HG03521 (cell line): ENCODE results near the gene FOXJ1.

Experiments used
- ATAC-seq: cut with Tn5 transposase; IDR thresholded peaks from one replicate; pipeline ENCODE4 v1.9.1; 2021; ENCODE audit warnings: mild to moderate bottlenecking, moderate library complexity; ENCODE audit not compliant: unreplicated experiment

The FOXJ1 gene

DNA sequence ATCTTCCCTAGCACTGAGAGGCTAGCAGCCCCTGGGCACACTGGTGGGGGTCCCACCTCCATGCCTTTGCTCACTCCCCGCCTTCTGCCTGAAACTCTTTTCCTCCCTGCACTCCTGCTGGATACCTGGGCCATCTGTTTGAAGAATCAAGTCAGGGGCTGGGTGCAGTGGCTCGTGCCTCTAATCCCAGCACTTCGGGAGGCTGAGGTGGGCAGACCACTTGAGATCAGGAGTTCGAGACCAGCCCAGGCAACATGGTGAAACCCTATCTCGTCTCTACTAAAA, 15.7 kb downstream of the FOXJ1 start:
- ATAC-seq, result no peak

DNA sequence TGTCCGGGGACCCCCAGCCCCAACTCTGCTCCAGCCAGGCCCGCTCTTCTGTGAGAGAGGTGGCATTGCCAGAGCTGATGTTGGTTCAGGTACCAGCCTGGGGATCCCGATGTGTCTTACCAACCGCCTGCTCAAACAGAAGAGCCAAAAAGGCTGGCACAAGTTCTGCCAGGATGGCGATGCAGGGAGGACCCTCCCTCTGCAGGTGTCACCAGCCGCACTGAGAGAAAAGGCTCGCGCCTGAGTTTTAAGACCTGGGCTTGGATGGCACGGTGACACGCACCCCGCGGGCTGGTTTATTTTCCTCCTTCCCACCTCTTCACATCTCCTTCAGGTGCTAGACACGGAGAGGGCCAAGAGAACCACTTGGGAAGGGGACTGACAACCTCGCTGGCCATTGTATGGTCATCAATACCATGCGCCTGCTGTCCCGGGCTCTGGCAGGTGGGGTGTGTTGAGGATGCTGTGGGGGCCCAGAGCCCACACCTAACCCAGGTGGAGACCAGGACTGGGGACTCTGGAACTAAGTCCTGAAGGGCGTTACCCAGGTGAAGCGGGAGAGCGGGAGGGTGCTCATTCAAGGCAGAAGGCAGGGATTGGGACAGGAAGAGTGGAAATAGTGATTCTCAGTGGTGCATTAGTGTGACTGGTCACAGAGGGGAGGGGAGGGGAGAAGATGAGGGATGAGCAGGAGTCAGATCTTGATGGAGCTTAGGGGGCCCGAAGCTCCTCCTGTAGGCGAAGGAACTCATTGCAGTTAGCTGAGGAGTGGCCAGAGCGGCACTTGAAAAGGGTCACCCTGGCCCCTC, 16.3 kb downstream of the FOXJ1 start:
- no peak for ATAC-seq

DNA sequence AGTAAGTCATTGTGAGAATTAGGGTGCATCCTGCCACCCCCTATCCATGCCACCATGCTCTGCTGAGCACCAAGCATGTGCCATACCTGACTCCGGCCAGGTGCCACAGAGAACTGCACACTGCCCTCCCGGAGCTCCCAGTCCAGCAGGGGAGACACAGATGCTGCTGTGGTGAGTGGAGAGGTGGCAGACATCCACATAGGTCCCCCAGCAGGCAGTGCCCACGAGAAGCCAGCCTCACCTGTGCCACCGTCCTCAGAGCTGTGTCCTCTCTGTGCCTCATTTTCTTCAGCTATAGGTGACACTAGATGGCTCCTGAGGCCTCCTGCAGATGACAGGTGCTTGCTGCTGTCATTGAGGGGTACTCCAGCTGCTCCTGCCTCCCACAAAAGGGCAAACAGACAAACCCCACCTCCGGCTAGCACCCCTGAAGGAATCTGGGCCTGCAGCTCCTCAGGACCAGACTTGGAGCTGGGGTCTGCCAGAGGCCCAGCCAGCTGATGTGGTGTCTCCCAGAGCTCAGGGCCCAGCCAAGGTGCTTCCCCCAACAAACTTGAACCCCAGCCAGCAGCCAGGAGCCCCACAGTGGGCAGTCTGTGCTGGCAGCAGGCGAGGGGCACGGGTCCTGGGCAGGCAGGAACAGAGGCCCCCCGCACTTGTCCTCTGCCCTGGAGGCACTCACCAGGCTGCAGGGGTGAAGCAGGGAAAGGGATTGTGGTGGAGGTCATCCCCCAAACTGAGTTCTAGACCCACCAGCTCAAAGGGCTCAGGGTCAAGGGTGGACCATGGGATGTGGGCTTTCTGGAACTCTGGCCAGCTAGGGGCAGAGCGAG, 17.1 kb downstream of the FOXJ1 start:
- no peak for ATAC-seq

DNA sequence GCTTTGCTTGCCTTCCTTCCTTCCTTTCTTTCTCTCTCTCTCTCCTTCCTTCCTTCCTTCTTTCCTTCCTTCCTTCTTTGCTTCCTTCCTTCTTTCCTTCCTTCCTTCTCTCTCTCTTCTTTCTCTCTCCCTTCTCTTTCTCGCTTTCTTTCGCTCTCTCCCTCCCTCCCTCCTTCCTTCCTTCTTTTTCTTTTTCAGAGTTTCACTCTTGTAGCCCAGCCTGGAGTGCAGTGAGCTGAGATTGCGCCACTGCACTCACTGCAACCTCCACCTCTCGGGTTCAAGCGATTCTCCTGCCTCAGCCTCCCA, 17.9 kb downstream of the FOXJ1 start:
- no peak for ATAC-seq

DNA sequence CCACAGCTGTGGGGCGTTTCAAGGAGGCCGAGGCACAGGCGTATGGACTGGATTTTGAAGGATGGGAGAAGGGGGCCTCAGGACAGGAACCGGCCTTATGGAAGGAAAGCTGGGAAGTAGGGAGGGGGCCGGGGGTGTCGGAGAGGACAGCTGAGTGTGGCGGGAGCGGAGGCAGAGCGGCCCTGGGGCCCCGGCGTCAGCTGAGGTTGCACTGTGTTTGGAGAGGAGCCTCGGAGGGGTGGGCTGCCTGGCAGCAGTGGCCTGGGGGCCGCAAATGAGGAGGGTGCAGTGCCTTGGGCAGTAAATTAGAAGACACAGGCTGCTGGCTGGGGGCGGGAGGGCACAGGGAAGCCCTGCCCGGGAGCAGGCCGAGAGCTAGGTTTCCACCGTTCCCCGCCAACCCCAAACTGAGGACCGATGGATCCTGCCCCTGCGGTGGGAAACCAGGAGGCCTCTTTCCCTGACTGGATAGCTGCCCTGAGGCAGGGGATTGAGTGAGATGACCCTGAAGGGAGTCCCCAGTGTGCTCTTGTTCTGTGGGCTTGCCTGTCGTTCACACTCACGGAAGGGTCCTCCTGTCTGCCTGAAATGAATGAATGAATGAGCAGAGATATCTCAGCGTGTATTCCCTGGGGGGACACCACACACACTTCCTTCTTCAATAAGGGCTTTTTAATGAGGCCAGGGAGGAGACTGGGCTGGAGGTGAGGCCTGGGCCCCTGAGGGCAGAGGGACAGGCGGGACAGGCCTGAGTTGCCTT, 18.4 kb downstream of the FOXJ1 start:
- ATAC-seq, result no peak

DNA sequence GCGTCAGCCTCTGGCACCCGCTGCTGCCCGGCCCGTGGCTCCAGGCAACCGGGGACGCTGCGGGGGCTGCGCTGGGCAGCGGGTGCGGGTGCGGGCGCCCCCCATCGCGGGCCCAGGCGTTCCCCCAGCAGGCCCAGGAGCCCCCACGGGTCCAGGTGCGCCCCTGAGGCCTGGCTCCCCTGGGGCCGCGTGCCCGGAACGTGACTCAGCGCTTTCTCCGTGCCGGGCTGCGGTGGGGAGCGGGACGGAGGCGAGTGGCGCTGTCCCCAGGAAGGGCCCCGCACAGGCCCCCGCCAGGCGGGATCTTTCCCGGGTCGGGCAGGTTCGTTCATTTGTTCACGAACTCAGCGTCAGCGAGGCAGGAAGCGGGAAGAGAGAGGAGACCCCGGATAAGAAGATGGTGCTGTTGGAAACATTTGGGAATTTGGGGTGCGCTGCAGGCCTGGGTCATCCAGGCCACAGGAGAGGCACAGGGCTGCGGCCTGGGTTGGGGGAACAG, 19.1 kb downstream of the FOXJ1 start:
- ATAC-seq, result no peak

DNA sequence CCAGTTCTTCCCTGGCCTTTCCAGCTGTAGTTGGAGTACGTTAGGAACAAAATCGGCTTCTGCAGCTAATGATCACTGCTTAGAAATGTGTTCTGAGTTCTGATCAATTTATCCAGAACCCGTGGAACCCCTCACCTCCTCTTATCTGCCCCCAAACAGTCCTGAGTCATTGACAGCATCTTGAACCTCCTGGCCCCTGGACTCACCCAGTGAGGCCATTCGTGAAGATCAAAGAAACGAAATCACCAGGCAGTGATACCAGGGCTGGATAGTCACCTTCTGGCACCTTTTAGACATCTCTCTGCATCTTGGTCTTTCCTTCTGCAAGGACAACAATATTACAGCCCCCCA, 20.4 kb downstream of the FOXJ1 start:
- no peak for ATAC-seq

DNA sequence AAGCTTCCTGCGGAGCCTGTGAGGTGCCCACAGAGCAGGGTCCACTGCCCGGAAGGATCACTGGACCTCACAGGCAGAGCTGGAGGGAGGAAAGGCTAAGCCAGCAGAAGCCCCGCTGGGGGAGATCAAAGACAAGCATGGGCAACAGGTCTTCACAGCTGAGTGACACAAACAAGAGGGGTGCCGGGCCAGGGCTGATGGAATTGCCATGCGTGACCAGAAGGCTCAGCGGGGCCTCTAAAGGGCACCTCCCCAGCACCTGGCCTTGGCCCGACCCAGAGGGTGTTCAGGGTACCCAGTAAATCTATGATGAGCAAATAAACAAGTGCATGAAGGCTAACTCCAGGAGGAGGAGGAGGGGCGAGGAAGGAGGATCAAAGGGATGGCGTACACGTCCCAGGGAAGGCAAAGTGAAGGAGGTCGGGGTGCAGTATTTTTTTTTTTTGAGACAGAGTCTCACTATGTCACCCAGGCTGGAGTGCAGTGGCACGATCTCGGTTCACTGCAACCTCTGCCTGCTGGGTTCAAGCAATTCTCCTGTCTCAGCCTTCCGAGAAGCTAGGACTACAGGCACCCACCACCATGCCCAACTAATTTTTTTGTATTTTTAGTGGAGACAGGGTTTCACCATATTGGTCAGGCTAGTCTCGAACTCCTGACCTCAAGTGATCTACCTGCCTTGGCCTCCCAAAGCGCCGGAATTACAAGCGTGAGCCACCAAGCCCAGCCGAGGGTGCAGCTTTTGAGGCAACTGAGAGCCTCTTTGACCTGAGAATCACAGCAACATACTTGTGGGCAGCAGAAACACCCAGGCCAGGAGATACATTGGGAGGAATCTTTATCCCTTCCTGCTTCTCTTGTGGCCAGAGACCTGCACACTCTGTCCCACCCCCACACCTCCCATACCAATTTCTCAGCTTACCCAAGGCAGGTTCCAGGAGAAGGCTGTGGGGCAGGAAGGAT, 21.4 kb downstream of the FOXJ1 start:
- no peak for ATAC-seq

DNA sequence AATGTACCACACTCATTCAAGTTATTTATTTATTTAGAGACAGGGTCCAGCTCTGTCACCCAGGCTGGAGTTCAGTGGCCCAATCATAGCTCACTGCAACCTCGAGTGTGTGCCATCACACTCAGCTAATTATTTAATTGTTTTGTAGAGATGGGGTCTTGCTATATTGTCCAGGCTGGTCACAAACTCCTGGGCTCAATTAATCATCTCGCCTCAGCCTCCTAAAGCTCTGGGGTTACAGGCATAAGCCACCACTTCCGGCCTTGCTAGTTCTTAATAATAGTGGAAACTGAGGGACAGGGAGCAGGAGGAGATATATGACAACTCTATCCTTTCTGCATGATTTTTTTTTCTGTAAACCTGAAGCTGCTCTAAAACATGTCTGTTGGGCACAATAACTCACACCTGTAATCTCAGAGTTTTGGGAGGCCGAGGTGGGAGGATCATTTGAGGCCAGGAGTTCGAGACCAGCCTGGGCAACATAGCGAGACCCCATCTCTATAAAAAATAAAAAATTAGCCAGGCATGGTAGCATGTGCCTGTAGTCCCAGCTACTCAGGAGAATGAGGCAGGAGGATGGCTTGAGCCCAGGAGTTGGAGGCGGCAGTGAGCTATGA, 25.8 kb downstream of the FOXJ1 start:
- ATAC-seq, result no peak

DNA sequence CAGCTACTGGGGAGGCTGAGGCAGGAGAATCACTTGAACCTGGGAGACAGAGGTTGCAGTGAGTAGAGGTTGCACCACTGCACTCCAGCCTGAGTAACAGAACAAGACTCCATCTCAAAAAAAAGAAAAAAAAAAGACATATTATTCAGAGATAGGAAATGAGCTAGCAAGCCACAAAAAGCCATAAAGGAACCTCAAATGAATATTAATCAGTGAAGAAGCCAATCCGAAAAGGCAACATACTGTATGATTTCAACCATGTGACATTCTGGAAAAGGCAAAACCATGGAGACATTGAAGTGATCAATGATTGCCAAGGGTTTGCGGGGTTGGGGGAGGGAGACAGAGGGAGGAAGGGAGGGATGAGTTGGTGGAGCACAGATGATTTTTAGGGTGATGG, 29.1 kb downstream of the FOXJ1 start:
- no peak for ATAC-seq

DNA sequence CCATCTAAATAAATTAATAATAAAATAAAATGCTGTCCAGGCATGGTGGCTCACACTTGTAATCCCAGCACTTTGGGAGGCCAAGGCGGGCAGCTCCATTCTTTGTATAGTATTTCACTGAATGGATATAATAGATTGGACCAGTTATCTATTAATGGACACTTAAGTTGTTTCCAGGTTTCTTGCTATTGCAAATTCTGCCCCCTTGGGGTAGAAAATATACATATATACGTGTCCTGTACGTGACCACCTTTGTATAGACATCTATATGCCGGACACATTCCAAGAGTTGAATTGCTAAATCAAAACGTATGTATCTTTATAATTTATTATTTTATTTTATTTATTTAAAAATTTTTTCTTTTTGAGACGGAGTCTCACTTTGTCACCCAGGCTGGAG, 33.5 kb downstream of the FOXJ1 start:
- no peak for ATAC-seq

DNA sequence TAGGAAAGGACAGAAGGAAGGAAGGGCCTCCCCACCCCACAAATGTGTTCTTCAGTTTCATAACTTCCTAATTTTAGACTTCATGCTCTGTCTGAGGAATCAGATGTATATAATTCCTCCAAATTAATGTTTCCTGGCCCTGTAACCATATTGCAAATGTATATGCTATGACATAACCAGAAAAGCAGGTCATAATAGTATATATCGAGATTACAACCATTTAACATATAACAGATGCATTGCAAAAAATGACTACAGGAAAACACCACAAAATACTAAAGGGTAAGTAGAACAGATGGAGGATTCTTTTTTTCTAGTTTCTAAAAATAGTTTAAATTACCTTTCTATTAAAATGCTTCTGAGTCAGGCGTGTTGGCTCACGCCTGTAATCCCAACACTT, 34.3 kb downstream of the FOXJ1 start:
- ATAC-seq, result no peak

DNA sequence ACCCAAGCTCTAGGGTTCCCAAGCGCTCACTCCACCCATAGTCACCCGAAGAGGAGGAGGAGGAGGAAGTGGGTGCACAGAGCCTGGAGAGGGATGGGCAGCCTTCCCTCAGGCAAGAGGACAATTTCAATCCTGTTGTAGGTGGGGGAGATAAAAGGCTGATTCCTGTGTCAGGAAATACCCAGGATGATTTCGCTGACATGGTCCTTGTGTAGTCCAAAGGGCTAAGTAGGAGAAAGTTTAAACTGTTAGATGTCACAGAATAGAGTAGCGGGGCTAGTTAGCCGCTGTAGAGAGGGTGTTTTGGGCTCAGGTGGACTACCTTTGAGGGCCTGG, 36.2 kb downstream of the FOXJ1 start:
- no peak for ATAC-seq

DNA sequence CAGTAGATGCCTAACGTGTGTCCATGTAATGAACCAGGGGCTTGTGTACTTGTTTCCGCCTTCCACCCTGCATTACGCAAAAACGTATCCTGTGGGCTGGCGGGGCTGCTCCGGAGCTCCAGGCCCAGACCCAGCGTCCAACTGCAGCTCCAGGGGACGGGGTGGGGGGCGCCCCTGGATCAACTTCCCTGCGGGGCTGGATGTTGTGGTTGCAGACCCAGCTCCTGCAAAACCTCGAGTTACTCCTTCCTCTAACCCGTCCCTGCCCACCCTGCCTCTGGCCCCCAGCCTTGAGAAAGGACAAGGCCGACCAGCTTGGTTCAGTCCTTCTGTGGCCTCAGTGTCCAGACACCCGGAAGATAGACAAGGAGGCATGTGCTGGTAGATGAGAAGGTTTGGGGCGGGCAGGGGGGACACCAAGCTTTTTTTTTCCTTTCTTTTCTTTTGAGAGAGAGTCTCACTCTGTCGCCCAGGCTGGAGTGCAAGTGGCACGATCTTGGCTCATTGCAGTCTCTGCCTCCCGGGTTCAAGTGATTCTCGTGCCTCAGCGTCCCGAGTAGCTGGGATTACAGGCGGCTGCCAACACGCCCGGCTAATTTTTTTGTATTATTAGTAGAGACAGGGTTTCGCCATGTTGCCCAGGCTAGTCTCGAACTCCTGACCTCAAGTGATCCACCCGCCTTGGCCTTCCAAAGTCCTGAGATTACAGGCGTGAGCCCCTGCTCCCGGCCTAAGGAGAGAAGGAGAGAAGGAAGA, 36.7 kb downstream of the FOXJ1 start:
- no peak for ATAC-seq

DNA sequence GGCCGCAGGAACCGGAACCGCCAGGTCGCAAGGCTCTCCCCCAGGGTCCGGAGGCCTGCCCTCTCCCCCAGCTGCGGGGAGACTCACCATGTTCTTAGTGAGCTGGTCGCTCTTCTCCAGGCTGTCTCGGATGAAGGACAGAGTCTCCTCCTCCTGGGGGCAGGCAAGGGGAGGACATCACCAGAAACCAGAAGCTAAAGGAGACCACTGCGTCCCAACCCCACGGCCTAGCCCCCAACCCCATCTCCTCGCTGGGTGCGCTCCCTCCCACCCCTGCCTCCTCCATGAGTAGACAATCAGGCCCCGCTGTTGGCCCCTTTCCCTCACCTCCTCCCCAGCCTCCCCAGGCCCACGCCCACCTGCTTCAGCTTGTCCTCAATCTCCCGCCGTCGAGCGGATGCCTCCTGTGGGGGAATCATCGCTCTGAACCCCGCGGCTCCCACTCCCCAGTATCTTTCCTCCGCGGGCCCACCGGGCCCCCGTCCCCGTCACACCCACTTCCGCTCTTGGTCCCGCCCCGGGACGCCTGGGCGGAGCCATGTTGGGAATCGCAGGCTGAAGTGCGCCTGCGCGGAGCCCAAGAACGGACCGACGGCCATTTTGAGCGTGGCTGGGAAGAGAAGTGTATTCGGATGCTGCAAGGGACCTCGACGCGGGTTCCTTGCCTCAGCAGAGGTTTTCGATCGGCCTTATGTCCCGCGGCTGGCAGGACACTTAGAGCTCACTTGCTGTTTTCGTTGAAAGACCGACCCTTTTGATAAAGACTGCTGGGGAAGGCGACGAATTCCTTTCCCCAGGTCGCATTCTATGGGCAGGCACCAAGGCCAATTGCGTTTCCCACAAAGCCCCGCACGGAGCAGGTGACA, 37.5 kb downstream of the FOXJ1 start, which contains the start of gene EXOC7:
TSS of gene EXOC7 (minus strand) at position 514 of the 866 bp plus-strand sequence. CDS start at position 419, 95 bp downstream.
- peak; percentile 82 for ATAC-seq

DNA sequence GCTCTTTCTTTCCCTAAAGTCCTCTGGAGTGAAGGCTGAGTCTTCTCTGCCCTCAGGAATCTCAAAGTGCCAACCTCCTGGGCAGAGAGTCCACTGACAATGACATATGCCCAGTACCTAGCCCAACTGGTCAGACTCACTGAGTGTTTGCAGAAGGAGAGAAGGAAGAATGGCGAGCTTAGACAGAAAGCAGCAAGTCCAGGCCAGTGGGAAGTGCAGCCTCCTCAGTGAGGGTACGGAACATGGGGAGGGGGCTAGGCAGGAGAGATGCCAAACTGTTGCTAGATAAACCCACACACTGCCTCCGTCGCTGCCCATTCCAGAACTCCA, 38.1 kb downstream of the FOXJ1 start:
- no peak for ATAC-seq

DNA sequence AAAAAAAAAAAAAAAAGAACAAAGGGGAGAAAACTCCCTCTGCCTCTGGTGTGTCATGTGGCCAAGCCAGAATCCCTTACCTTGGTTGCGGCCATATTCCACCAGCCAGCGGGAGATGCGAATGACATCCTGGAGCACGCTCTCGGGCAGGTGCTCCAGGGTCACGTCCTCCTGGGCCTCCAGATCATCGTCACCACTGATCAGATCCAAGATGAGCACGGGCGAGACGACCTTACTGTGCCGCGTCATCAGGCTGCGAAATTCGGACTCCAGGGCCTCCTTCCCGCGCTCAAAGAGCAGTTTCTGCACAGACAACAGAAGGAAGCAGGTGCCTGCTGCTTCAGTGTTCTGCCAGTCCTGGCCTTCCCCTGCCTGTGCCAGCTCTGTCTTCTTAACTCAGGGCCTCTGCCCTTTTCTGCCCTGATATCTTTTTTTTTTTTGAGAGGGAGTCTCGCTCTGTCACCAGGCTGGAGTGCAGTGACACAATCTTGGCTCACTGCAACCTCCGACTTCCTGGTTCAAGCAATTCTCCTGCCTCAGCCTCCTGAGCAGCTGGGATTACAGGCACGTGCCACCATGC, 43.2 kb downstream of the FOXJ1 start:
- ATAC-seq, result no peak

DNA sequence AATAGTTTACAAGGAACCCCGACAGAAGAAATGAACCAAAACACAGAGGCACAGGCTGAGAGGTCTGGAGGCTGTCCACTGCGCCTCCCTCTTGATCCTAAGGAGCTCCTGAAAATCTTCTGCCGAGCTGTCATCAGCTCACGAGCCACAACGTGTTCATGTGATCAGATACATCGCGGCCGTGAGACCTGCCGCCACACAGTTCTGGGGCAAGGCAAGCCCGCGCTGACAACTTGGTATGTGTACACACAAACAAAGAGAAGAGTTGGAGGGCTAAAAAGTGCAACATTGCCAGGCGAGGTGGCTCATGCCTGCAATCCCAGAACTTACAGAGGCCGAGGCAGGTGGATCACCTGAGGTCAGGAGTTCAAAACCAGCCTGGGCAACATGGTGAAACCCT, 45.1 kb downstream of the FOXJ1 start:
- ATAC-seq, result no peak
